ENCODE data around the gene PPIE.

GRCh38 chr1:39737546-39738169, 1.0 kb upstream of the PPIE start:
- no peak for TF ChIP-seq POLR2A (IDR thresholded peaks at IDR 0.05)
- TF ChIP-seq, protein P1, sequence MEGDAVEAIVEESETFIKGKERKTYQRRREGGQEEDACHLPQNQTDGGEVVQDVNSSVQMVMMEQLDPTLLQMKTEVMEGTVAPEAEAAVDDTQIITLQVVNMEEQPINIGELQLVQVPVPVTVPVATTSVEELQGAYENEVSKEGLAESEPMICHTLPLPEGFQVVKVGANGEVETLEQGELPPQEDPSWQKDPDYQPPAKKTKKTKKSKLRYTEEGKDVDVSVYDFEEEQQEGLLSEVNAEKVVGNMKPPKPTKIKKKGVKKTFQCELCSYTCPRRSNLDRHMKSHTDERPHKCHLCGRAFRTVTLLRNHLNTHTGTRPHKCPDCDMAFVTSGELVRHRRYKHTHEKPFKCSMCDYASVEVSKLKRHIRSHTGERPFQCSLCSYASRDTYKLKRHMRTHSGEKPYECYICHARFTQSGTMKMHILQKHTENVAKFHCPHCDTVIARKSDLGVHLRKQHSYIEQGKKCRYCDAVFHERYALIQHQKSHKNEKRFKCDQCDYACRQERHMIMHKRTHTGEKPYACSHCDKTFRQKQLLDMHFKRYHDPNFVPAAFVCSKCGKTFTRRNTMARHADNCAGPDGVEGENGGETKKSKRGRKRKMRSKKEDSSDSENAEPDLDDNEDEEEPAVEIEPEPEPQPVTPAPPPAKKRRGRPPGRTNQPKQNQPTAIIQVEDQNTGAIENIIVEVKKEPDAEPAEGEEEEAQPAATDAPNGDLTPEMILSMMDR (IDR thresholded peaks at IDR 0.05 in 8 of 11, conservative IDR thresholded peaks at IDR 0.05 in 3 of 11), result no peak

Measured in spleen (tissue), 7 donors.